Astrocyte (in vitro differentiated cells and primary cell): ENCODE results near the gene SYCE3. TPM values are rescaled to one million over a fixed set of nuclear protein-coding genes. Genes with fewer than 3 reads are reported as not detected.

Source experiments
- DNase-seq: peaks from one replicate; pipeline ENCODE4 v3.0.0-alpha.2; 2010; ENCODE audit warnings: low read depth
- FAIRE-seq: peaks from 2 replicates; lab custom pipeline; 2011; peaks lifted over from hg19 to GRCh38; lab: Jason Lieb, UNC
- H2AFZ ChIP-seq: 2 replicates; pipeline ENCODE4 v1.6.0; 2012; ENCODE audit warnings: low read depth, low read length, inconsistent platforms
- H3K27ac ChIP-seq: 2 replicates; pipeline ENCODE4 v1.5.1; 2011; ENCODE audit warnings: low read depth, low read length, inconsistent platforms
- H3K27me3 ChIP-seq: 2 replicates; pipeline ENCODE4 v1.6.0; 2011; ENCODE audit warnings: low read length, inconsistent platforms; ENCODE audit not compliant: insufficient read depth
- H3K36me3 ChIP-seq: 2 replicates; pipeline ENCODE4 v1.5.1; 2011; ENCODE audit warnings: low read length, inconsistent platforms; ENCODE audit not compliant: insufficient read depth
- H3K4me1 ChIP-seq: 2 replicates; pipeline ENCODE4 v1.5.1; 2011; ENCODE audit warnings: low read length, inconsistent platforms; ENCODE audit not compliant: insufficient read depth
- H3K4me2 ChIP-seq: 2 replicates; pipeline ENCODE4 v1.6.0; 2012; ENCODE audit warnings: low read length, inconsistent platforms
- H3K4me3 ChIP-seq: 2 replicates; pipeline ENCODE4 v1.5.1; 2011; ENCODE audit warnings: low read depth, mild to moderate bottlenecking, low read length, inconsistent platforms; ENCODE audit not compliant: insufficient read depth
- H3K79me2 ChIP-seq: 2 replicates; pipeline ENCODE4 v1.6.0; 2012; ENCODE audit warnings: mild to moderate bottlenecking, low read length, inconsistent platforms; ENCODE audit not compliant: insufficient read depth
- H3K9ac ChIP-seq: 2 replicates; pipeline ENCODE4 v1.6.0; 2012; ENCODE audit warnings: mild to moderate bottlenecking, low read length, inconsistent platforms
- H3K9me3 ChIP-seq: 2 replicates; pipeline ENCODE4 v1.5.1; 2012; ENCODE audit warnings: low read depth, mild to moderate bottlenecking, low read length, inconsistent platforms; ENCODE audit not compliant: insufficient read depth
- H4K20me1 ChIP-seq: 2 replicates; pipeline ENCODE4 v1.6.0; 2012; ENCODE audit warnings: low read length, inconsistent platforms; ENCODE audit not compliant: insufficient read depth
- H3K27ac Mint-ChIP-seq: one replicate; pipeline ENCODE4 v1.8.0; 2021; ENCODE audit warnings: mild to moderate bottlenecking, mixed read lengths; ENCODE audit not compliant: unreplicated experiment
- H3K27me3 Mint-ChIP-seq: one replicate; pipeline ENCODE4 v1.8.0; 2021; ENCODE audit warnings: low read depth, mixed read lengths; ENCODE audit not compliant: unreplicated experiment
- H3K36me3 Mint-ChIP-seq: one replicate; pipeline ENCODE4 v1.8.0; 2021; ENCODE audit warnings: low read depth, mixed read lengths; ENCODE audit not compliant: unreplicated experiment
- H3K4me1 Mint-ChIP-seq: one replicate; pipeline ENCODE4 v1.8.0; 2021; ENCODE audit warnings: low read depth, mixed read lengths; ENCODE audit not compliant: unreplicated experiment
- H3K4me3 Mint-ChIP-seq: one replicate; pipeline ENCODE4 v1.8.0; 2021; ENCODE audit warnings: mild to moderate bottlenecking, moderate library complexity, mixed read lengths; ENCODE audit not compliant: unreplicated experiment
- H3K9me3 Mint-ChIP-seq: one replicate; pipeline ENCODE4 v1.8.0; 2021; ENCODE audit warnings: mild to moderate bottlenecking, mixed read lengths; ENCODE audit not compliant: unreplicated experiment
- EZH2 ChIP-seq: IDR thresholded peaks from 2 replicates; pipeline ENCODE4 v1.6.1; 2012; ENCODE audit warnings: mild to moderate bottlenecking, low read length, inconsistent platforms; ENCODE audit not compliant: insufficient read depth
- total RNA-seq: library from RNA; stranded (reverse); gene quantifications from 2 replicates; pipeline ENCODE4 v1.2.1, GENCODE V29; 2021
- TF ChIP-seq, protein P1 (sequence below): IDR thresholded peaks from 2 replicates; pipeline ENCODE4 v1.5.1; 2011; ENCODE audit warnings: low read depth, mild to moderate bottlenecking, inconsistent platforms, low read length, moderate library complexity; ENCODE audit not compliant: insufficient read depth

SYCE3 gene
- total RNA-seq, 1 donor from 2014 or later: not detected

DNA sequence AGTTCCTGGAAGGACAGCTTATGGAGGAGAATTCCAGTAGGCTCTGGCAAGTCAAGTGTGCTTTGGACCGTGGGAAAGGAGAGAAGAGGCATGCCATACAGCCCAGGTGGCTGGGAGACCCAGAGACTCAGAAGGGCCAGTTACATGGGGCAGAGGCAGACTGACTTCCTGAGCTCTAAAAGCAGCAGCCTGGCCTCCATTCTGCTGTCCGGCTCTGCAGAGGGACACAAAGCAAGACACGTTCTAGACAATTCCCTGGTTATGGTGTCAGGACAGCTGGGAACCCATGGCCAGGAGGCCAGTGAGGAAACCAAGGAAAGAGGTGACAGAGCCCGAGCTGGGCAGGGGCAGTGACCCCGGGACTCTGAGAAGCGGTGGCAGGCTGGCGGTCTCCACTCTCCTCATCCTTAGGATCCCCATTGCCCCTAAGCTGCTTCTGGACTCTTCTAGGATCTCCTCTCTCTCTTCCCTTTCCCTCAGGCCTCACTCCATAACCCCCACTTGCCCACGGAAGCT lies 12.8 kb upstream of the SYCE3 start:
- peaks cover 8% of the 10 kb centered on the region for H3K27me3 ChIP-seq
- FAIRE-seq: no peak

DNA sequence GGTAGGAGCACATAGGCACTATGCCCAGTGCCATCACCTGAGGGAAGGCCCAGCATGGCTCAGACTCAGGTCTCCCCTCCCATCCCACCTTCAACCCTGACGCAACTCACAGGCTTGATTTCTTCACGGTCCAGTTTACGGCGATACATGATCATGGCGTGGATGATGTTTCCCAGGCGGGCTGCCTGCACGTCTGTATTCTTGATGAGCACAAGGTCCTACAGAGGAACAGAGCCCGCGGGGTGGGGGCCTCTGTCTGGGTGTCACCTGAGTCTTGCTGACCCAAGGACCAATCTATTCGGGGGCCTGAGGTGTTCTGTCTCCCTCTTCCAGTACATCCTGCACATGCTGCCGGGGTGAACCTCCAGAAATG lies 11.7 kb upstream of the SYCE3 start:
- DNase-seq (no peak), FAIRE-seq (no peak)
- H4K20me1 ChIP-seq: no peaks in the 10 kb centered on the region
- no peak overlapping the region for H3K27ac Mint-ChIP-seq
- H3K36me3 ChIP-seq: no peaks in the 10 kb centered on the region
- H3K9me3 ChIP-seq: no peaks in the 10 kb centered on the region
- no peak overlapping the region for H2AFZ ChIP-seq
- peaks cover 3% of the 10 kb centered on the region for H3K4me1 ChIP-seq
- H3K27ac ChIP-seq: no peak overlapping the region
- no peak overlapping the region for H3K4me3 Mint-ChIP-seq
- H3K79me2 ChIP-seq: no peaks in the 10 kb centered on the region
- H3K4me3 ChIP-seq: no peak overlapping the region
- no peaks in the 10 kb centered on the region for H3K9me3 Mint-ChIP-seq
- no peaks in the 10 kb centered on the region for H3K27me3 Mint-ChIP-seq
- H3K27me3 ChIP-seq: peaks cover 8% of the 10 kb centered on the region
- H3K36me3 Mint-ChIP-seq: peaks cover 20% of the 10 kb centered on the region
- TF ChIP-seq, protein P1, sequence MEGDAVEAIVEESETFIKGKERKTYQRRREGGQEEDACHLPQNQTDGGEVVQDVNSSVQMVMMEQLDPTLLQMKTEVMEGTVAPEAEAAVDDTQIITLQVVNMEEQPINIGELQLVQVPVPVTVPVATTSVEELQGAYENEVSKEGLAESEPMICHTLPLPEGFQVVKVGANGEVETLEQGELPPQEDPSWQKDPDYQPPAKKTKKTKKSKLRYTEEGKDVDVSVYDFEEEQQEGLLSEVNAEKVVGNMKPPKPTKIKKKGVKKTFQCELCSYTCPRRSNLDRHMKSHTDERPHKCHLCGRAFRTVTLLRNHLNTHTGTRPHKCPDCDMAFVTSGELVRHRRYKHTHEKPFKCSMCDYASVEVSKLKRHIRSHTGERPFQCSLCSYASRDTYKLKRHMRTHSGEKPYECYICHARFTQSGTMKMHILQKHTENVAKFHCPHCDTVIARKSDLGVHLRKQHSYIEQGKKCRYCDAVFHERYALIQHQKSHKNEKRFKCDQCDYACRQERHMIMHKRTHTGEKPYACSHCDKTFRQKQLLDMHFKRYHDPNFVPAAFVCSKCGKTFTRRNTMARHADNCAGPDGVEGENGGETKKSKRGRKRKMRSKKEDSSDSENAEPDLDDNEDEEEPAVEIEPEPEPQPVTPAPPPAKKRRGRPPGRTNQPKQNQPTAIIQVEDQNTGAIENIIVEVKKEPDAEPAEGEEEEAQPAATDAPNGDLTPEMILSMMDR: no peak
- no peak for TF ChIP-seq EZH2
- peaks cover 1% of the 10 kb centered on the region for H3K4me1 Mint-ChIP-seq
- no peak overlapping the region for H3K4me2 ChIP-seq
- no peak overlapping the region for H3K9ac ChIP-seq

More for the DNA sequence above, 12.8 kb upstream of the SYCE3 start:
- no peaks in the 10 kb centered on the region for H3K79me2 ChIP-seq
- H3K9me3 Mint-ChIP-seq: no peaks in the 10 kb centered on the region
- H3K4me1 ChIP-seq: peaks cover 3% of the 10 kb centered on the region
- H3K4me3 Mint-ChIP-seq: no peak overlapping the region
- DNase-seq: no peak
- H3K27ac Mint-ChIP-seq: no peak overlapping the region
- no peaks in the 10 kb centered on the region for H3K9me3 ChIP-seq
- H3K36me3 ChIP-seq: no peaks in the 10 kb centered on the region
- no peak overlapping the region for H3K9ac ChIP-seq
- H3K4me3 ChIP-seq: no peak overlapping the region
- H2AFZ ChIP-seq: no peak overlapping the region
- no peak overlapping the region for H3K4me2 ChIP-seq
- peaks cover 17% of the 10 kb centered on the region for H3K36me3 Mint-ChIP-seq
- no peaks in the 10 kb centered on the region for H3K27me3 Mint-ChIP-seq
- H4K20me1 ChIP-seq: no peaks in the 10 kb centered on the region
- no peak overlapping the region for H3K27ac ChIP-seq
- peaks cover 1% of the 10 kb centered on the region for H3K4me1 Mint-ChIP-seq
- TF ChIP-seq, protein P1: no peak
- TF ChIP-seq EZH2: no peak
